OCI-LY7 (cell line): Measurements from ENCODE around the gene CS. TPM values are rescaled to one million over a fixed set of nuclear protein-coding genes. Genes with fewer than 3 reads are reported as not detected.

Experiments
- BruUV-seq: library from RNA; stranded (reverse); fragments of 400-500 nt; replicated peaks from 2 replicates; lab custom pipeline; 2021; lab: Mats Ljungman, UMichigan
- CTCF ChIA-PET: fragments of 300-600 bp; sonication (Branson Sonifier 250); formaldehyde crosslinking; loops from one replicate; lab custom pipeline; 2022; ENCODE audit warnings: antibody characterized with exemption; ENCODE audit not compliant: unreplicated experiment; lab: Charles Lee
- POLR2A ChIA-PET: fragments of 300-600 bp; sonication (Branson Sonifier 250); formaldehyde crosslinking; loops from one replicate; lab custom pipeline; 2022; ENCODE audit warnings: antibody characterized with exemption; lab: Charles Lee
- DNase-seq: peaks from one replicate; pipeline ENCODE4 v3.0.0-alpha.2; 2015; ENCODE audit warnings: low spot score
- H2AFZ ChIP-seq: fragments of 200-600 bp; sonication (generic), shearing (Covaris generic); 2 replicates; pipeline ENCODE4 v1.6.1; 2014; ENCODE audit warnings: mild to moderate bottlenecking, antibody characterized with exemption, low read length, moderate library complexity
- H3K27ac ChIP-seq: fragments of 200-600 bp; sonication (generic); 2 replicates; pipeline ENCODE4 v1.5.1; 2014; ENCODE audit warnings: mixed run types, low read depth, mild to moderate bottlenecking, moderate library complexity, low read length, inconsistent platforms; ENCODE audit not compliant: poor library complexity, severe bottlenecking
- H3K36me3 ChIP-seq: fragments of 200-600 bp; sonication (generic); 2 replicates; pipeline ENCODE4 v1.6.1; 2014; ENCODE audit warnings: mild to moderate bottlenecking, antibody characterized with exemption, low read length, moderate library complexity, mixed read lengths; ENCODE audit not compliant: insufficient read depth
- H3K4me1 ChIP-seq: fragments of 200-600 bp; sonication (generic); 2 replicates; pipeline ENCODE4 v1.5.1; 2014; ENCODE audit warnings: mild to moderate bottlenecking, low read length; ENCODE audit not compliant: insufficient read depth, poor library complexity, severe bottlenecking
- H3K4me2 ChIP-seq: fragments of 200-600 bp; sonication (generic); 2 replicates; pipeline ENCODE4 v1.6.1; 2014; ENCODE audit warnings: mild to moderate bottlenecking, low read length
- H3K4me3 ChIP-seq: fragments of 200-600 bp; sonication (generic); 2 replicates; pipeline ENCODE4 v1.5.1; 2014; ENCODE audit warnings: mild to moderate bottlenecking, low read depth, low read length; ENCODE audit not compliant: poor library complexity, severe bottlenecking
- H3K79me2 ChIP-seq: fragments of 200-600 bp; sonication (generic); 2 replicates; pipeline ENCODE4 v1.6.1; 2016; ENCODE audit warnings: low read depth, mild to moderate bottlenecking, low read length, moderate library complexity, mixed read lengths; ENCODE audit not compliant: insufficient read depth
- H3K9me2 ChIP-seq: fragments of 200-600 bp; sonication (generic); 2 replicates; pipeline ENCODE4 v1.6.1; 2016; ENCODE audit warnings: mild to moderate bottlenecking, low read length, mixed read lengths; ENCODE audit not compliant: insufficient read depth
- H3K9me3 ChIP-seq: fragments of 200-600 bp; sonication (generic); 2 replicates; pipeline ENCODE4 v1.6.1; 2014; ENCODE audit warnings: mild to moderate bottlenecking, mixed run types, low read length, mixed read lengths
- H4K20me1 ChIP-seq: fragments of 200-600 bp; sonication (generic); 2 replicates; pipeline ENCODE4 v1.6.1; 2014; ENCODE audit warnings: mild to moderate bottlenecking, antibody characterized with exemption, low read length, moderate library complexity, mixed read lengths; ENCODE audit not compliant: insufficient read depth
- CTCF ChIP-seq: fragments of 200-600 bp; sonication (generic); conservative IDR thresholded peaks from 2 replicates; pipeline ENCODE4 v1.5.1; 2014; ENCODE audit warnings: mild to moderate bottlenecking, antibody characterized with exemption, low read length, moderate library complexity, mixed read lengths
- EZH2phosphoT487 ChIP-seq: fragments of 200-600 bp; sonication (generic); IDR thresholded peaks from 2 replicates; pipeline ENCODE4 v1.6.1; 2018; ENCODE audit warnings: low read depth, borderline replicate concordance, mild to moderate bottlenecking, mixed run types, antibody characterized with exemption, low read length, moderate library complexity, mixed read lengths
- intact Hi-C: fragments of 100-400 bp; cut with micrococcal nuclease; formaldehyde crosslinking; loops from one replicate; pipeline ENCODE4 v1.10.0; 2022; ENCODE audit not compliant: unreplicated experiment
- total RNA-seq, 2 experiments: library from RNA; depleted of rRNA in 1 of 2; stranded (reverse); fragments of >200 nt in 1 of 2; shearing (Covaris generic) in 1 of 2; gene quantifications; 2 replicates each; pipeline ENCODE4 v1.2.3, GENCODE V29; 2014 to 2022

CS gene
- total RNA-seq, 2 experiments from 2014 or later, result 154 to 262 TPM

GRCh38 chr12:56282030-56282429, 18.1 kb downstream of the CS start:
- Histone ChIP-seq H4K20me1 (no peaks in the 10 kb centered on the region), H3K9me2 (no peaks in the 10 kb centered on the region), H3K36me3 (peaks cover 96% of the 10 kb centered on the region), H3K27ac (no peak overlapping the region), H3K9me3 (no peaks in the 10 kb centered on the region), H2AFZ (no peak overlapping the region), H3K4me2 (no peak overlapping the region), H3K79me2 (peaks cover 12% of the 10 kb centered on the region; the same call in 1 of the 2 replicates), H3K4me1 (no peaks in the 10 kb centered on the region), H3K4me3 (no peak overlapping the region)
- CTCF ChIA-PET, result no interaction called here
- POLR2A ChIA-PET, result no interaction called here
- BruUV-seq, result no TSS peak
- DNase-seq, result no peak
- TF ChIP-seq EZH2phosphoT487 (no peak), CTCF (no peak)
- intact Hi-C loops, result no loop called here

- intact Hi-C loops, result no loop called here
- H3K4me3 ChIP-seq, result no peak overlapping the region
- no TSS peak for BruUV-seq
- H3K9me2 ChIP-seq, result no peaks in the 10 kb centered on the region
- no peaks in the 10 kb centered on the region for H4K20me1 ChIP-seq
- H2AFZ ChIP-seq, result no peak overlapping the region
- no peak overlapping the region for H3K27ac ChIP-seq
- TF ChIP-seq CTCF (no peak), EZH2phosphoT487 (no peak)
- peaks cover 95% of the 10 kb centered on the region for H3K36me3 ChIP-seq
- H3K4me2 ChIP-seq, result no peak overlapping the region
- POLR2A ChIA-PET, result interaction anchor here (0.7 kb wide), 1 partner anchor 57 kb away, joined by 3 read pairs; no protein-coding TSS in a partner anchor
- no peaks in the 10 kb centered on the region for H3K9me3 ChIP-seq
- peaks cover 2% of the 10 kb centered on the region; the same call in 1 of the 2 replicates for H3K79me2 ChIP-seq
- no peaks in the 10 kb centered on the region for H3K4me1 ChIP-seq
- CTCF ChIA-PET, result interaction anchor here (0.6 kb wide), 1 partner anchor 180 kb away, joined by 3 read pairs; no protein-coding TSS in a partner anchor
- DNase-seq, result no peak
Observed at GRCh38 chr12:56280849-56281248, 19.3 kb downstream of the CS start.

- Histone ChIP-seq H3K9me2 (no peaks in the 10 kb centered on the region), H3K9me3 (no peaks in the 10 kb centered on the region), H3K36me3 (peaks cover 97% of the 10 kb centered on the region), H3K4me1 (no peaks in the 10 kb centered on the region), H3K4me2 (no peak overlapping the region), H3K4me3 (no peak overlapping the region), H3K79me2 (no peaks in the 10 kb centered on the region), H4K20me1 (no peaks in the 10 kb centered on the region), H2AFZ (no peak overlapping the region), H3K27ac (no peak overlapping the region)
- CTCF ChIA-PET, result no interaction called here
- no TSS peak for BruUV-seq
- POLR2A ChIA-PET, result interaction anchor here (0.5 to 0.6 kb wide), 2 partner anchors 53 to 172 kb away, joined by 3 to 5 read pairs; no protein-coding TSS in a partner anchor
- DNase-seq, result no peak
- TF ChIP-seq CTCF, result no peak
- no peak for TF ChIP-seq EZH2phosphoT487
- intact Hi-C loops, result no loop called here
Observed at GRCh38 chr12:56278905-56279304, 21.2 kb downstream of the CS start.
